ENCODE data around the gene SH3RF2.

GRCh38 chr5:145971701-145972100 lies 35.3 kb downstream of the SH3RF2 start:
- TF ChIP-seq ZSCAN18 (tag by site-specific recombination; IDR thresholded peaks at IDR 0.05), result no peak
- TF ChIP-seq ZBTB8A (tag by site-specific recombination; IDR thresholded peaks at IDR 0.05), result no peak
- TF ChIP-seq ZNF133 (tag by site-specific recombination; IDR thresholded peaks at IDR 0.05), result no peak
- TF ChIP-seq CTCF (tag by site-specific recombination; IDR thresholded peaks at IDR 0.05), result no peak
- no peak for TF ChIP-seq YY1 (tag by site-specific recombination; IDR thresholded peaks at IDR 0.05)
- no peak for TF ChIP-seq ZNF26 (tag by site-specific recombination; IDR thresholded peaks at IDR 0.05)
- TF ChIP-seq REST (tag by site-specific recombination; IDR thresholded peaks at IDR 0.05), result no peak
- no peak for TF ChIP-seq ZNF146 (tag by site-specific recombination; IDR thresholded peaks at IDR 0.05)
- no peak for TF ChIP-seq ZNF426 (tag by site-specific recombination; IDR thresholded peaks at IDR 0.05)
- no peak for TF ChIP-seq MYNN (tag by site-specific recombination; IDR thresholded peaks at IDR 0.05; ENCODE audit: borderline replicate concordance)
- TF ChIP-seq ZNF658 (tag by site-specific recombination; IDR thresholded peaks at IDR 0.05), result no peak
- TF ChIP-seq ZFHX2 (tag by site-specific recombination; conservative IDR thresholded peaks at IDR 0.05), result no peak
- no peak for TF ChIP-seq ZNF654 (tag by site-specific recombination; IDR thresholded peaks at IDR 0.05; ENCODE audit: low read depth)

Data from HEK293 (cell line).